D721Med (cell line): ENCODE results near the gene P4HA3.

ENCODE experiments used
- DNase-seq: peaks from one replicate; pipeline ENCODE4 v3.0.0; 2011; ENCODE audit warnings: low spot score; ENCODE audit not compliant: insufficient read length
- FAIRE-seq: peaks from 2 replicates; lab custom pipeline; 2011; peaks lifted over from hg19 to GRCh38; lab: Jason Lieb, UNC
- TF ChIP-seq, protein P1 (sequence below): IDR thresholded peaks from 2 replicates; pipeline ENCODE4 v1.5.1; 2012; ENCODE audit warnings: mild to moderate bottlenecking, control low read depth; ENCODE audit not compliant: insufficient read depth; ENCODE audit errors: missing control alignments

P4HA3 gene

GRCh38 chr11:74311352-74311926 lies at the start of gene P4HA3:
TSS of gene P4HA3 (minus strand) at chr11:74311640. CDS start at chr11:74311611, 29 bp downstream.
- TF ChIP-seq, protein P1, sequence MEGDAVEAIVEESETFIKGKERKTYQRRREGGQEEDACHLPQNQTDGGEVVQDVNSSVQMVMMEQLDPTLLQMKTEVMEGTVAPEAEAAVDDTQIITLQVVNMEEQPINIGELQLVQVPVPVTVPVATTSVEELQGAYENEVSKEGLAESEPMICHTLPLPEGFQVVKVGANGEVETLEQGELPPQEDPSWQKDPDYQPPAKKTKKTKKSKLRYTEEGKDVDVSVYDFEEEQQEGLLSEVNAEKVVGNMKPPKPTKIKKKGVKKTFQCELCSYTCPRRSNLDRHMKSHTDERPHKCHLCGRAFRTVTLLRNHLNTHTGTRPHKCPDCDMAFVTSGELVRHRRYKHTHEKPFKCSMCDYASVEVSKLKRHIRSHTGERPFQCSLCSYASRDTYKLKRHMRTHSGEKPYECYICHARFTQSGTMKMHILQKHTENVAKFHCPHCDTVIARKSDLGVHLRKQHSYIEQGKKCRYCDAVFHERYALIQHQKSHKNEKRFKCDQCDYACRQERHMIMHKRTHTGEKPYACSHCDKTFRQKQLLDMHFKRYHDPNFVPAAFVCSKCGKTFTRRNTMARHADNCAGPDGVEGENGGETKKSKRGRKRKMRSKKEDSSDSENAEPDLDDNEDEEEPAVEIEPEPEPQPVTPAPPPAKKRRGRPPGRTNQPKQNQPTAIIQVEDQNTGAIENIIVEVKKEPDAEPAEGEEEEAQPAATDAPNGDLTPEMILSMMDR, result no peak
- FAIRE-seq (no peak), DNase-seq (no peak)

DNA sequence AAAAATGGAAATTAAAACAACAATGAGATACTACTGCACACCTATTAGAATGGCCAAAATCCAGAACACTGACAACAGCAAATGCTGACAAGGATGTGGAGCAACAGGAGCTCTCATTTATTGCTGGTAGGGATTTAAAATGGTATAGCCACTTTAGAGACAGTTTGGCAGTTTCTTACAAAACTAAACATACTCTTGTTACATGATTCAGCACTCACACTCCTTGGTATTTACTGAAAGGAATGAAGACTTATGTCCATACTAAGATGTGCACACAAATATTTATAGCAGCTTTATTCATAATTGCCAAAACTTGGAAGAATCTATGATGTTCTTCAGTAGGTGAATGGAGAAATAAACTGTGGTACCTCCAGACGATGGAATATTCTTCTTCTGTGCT lies 46.0 kb upstream of the P4HA3 start:
- no peak for FAIRE-seq
- TF ChIP-seq, protein P1, result no peak
- DNase-seq, result no peak

GRCh38 chr11:74355626-74356025 lies 44.2 kb upstream of the P4HA3 start:
- FAIRE-seq (no peak), DNase-seq (no peak)
- TF ChIP-seq, protein P1, result no peak

DNA sequence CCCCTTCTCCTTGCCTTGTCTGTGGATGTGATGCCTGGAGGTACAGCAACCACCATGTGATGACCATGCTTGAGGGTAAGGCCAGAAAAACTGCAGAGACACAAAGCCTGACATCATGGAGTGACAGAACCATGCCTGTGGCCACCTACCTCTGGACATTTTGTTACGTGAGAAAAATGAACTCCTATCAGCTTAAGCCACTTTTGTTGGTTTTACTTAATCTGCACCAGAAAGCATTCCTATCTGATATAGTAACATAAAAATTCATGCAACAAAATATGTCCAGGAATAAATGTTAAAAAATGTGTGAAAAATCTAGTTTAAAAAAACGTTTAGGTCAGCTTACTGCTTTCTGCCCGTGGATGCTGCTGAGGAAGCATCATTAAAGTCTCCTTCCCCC lies 42.6 kb upstream of the P4HA3 start:
- DNase-seq, result no peak
- no peak for FAIRE-seq
- TF ChIP-seq, protein P1, result no peak

DNA sequence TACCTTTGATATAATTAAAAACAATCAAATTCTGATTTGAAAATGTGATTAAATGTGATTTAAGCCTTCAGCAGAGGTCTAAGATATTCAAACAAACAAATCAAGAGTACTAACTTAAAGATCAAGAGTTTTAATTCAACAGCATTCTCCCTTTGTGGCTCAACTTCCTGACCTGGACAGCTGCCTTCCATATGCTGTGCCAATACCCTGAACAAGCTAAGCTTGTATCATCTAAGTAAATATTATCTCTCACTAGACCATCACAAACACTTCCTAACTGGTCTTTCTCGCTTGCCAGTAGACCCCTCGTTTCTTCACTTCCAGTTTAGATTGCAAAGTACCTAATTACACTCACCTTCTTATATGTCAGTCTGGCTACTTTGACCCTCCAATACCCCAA lies 35.9 kb upstream of the P4HA3 start:
- FAIRE-seq (no peak), DNase-seq (no peak)
- TF ChIP-seq, protein P1, result no peak

- FAIRE-seq, result no peak
- TF ChIP-seq, protein P1, result no peak
- DNase-seq, result no peak
Observed at GRCh38 chr11:74345420-74345819, 34.0 kb upstream of the P4HA3 start.

- TF ChIP-seq, protein P1, result no peak
- FAIRE-seq (no peak), DNase-seq (no peak)
Observed at GRCh38 chr11:74341921-74342320, 30.5 kb upstream of the P4HA3 start.
